Measurements from ENCODE around the gene NEB. TPM values are rescaled to one million over a fixed set of nuclear protein-coding genes. Genes with fewer than 3 reads are reported as not detected.

Gene NEB
- total RNA-seq, 1 donor from 2014 or later, result 0.53 TPM

DNA sequence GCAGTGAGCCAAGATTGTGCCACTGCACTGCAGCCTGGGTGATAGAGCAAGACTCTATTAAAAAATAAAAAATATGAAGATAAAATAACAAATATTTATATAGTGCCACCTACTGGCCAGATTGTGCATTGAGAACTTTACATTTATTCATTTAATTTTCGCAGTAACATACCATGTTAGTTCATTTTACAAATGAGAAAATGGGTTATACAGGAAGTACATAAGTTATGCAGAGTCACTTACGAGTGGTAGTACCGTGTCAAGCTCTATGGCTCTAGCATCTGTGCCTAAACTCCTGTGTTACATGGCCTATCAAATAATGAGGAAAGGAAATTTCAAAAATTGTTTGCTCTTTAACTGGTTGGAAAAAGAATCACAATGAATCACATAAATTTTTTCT lies 296.6 kb downstream of the NEB start:
- no peak overlapping the region for H3K27ac ChIP-seq
- no peaks in the 10 kb centered on the region for H3K27me3 ChIP-seq
- no peak overlapping the region for H3K4me3 ChIP-seq
- TF ChIP-seq CTCF (IDR thresholded peaks at IDR 0.05), result peak; percentile 21 to 61 (median 59)
- no peaks in the 10 kb centered on the region for H3K9me3 ChIP-seq
- no peak for DNase-seq (ENCODE audit: low spot score in 2 of 2)
- H3K4me1 ChIP-seq, result no peaks in the 10 kb centered on the region
- peaks cover 70 to 80% of the 10 kb centered on the region in 2 donors for H3K36me3 ChIP-seq
- intact Hi-C loops (cut with DNase I), result no loop called here

Other genes starting within 250 kb of the NEB start
- gene ARL5A, start 93.9 kb upstream of the NEB start, total RNA-seq, result 15.8 TPM

Measured in ascending aorta (tissue), 2 donors.